SK-N-SH (cell line): ENCODE results near the gene PCDHB10. TPM values are rescaled to one million over a fixed set of nuclear protein-coding genes. Genes with fewer than 3 reads are reported as not detected.

Experiments
- CTCF ChIA-PET: fragments of 300-600, 350-600 bp; formaldehyde crosslinking; extraction: SDS; loops from one replicate; lab custom pipeline; 2021; lab: Yijun Ruan, JAX
- POLR2A ChIA-PET: fragments of 350-600 bp; sonication (Branson Sonifier 250); formaldehyde crosslinking; extraction: SDS; loops from one replicate; lab custom pipeline; 2020; ENCODE audit warnings: antibody characterized with exemption, inconsistent platforms; lab: Yijun Ruan, JAX
- DNase-seq: peaks from one replicate; pipeline ENCODE4 v3.0.0; 2012
- H2AFZ ChIP-seq: fragments of 200-600 bp; sonication (generic); 2 replicates; pipeline ENCODE4 v1.8.1; 2016; ENCODE audit warnings: antibody characterized with exemption, mild to moderate bottlenecking, low read depth
- H3F3A ChIP-seq: fragments of 200-600 bp; sonication (generic); replicated peaks from 2 replicates; pipeline ENCODE3; 2016; ENCODE audit warnings: antibody characterized with exemption, mild to moderate bottlenecking; ENCODE audit not compliant: insufficient read depth
- H3K27ac ChIP-seq, 2 experiments: fragments of 200-500 bp in 1 of 2; fragments of 200-600 bp in 1 of 2; sonication (Bioruptor generic) in 1 of 2; sonication (generic), shearing (Covaris generic) in 1 of 2; 2 replicates each; pipeline versions ENCODE4 v1.5.1 to v1.6.1; 2014 to 2016; ENCODE audit warnings: low read depth in 2 of 2, inconsistent platforms in 1 of 2, low read length in 1 of 2, mild to moderate bottlenecking in 1 of 2, mixed read lengths in 1 of 2
- H3K27me3 ChIP-seq: fragments of 200-600 bp; sonication (generic), shearing (Covaris generic); 2 replicates; pipeline ENCODE4 v1.6.1; 2016; ENCODE audit warnings: mixed run types; ENCODE audit not compliant: insufficient read depth
- H3K36me3 ChIP-seq, 2 experiments: fragments of 200-500 bp in 1 of 2; fragments of 200-600 bp in 1 of 2; sonication (Bioruptor generic) in 1 of 2; sonication (generic) in 1 of 2; replicated peaks in 1 of 2; 2 replicates each; pipeline versions ENCODE3 to v1.5.1; 2014 to 2016; ENCODE audit warnings: low read length in 1 of 2, mild to moderate bottlenecking in 1 of 2; ENCODE audit not compliant: insufficient read depth in 2 of 2, control insufficient read depth in 1 of 2
- H3K4me1 ChIP-seq, 2 experiments: fragments of 200-500 bp in 1 of 2; fragments of 200-600 bp in 1 of 2; sonication (Bioruptor generic) in 1 of 2; sonication (generic), shearing (Covaris generic) in 1 of 2; 2 replicates each; pipeline versions ENCODE4 v1.5.1 to v1.6.1; 2014 to 2016; ENCODE audit warnings: low read depth in 1 of 2, low read length in 1 of 2, mixed run types in 1 of 2; ENCODE audit not compliant: insufficient read depth in 2 of 2, control insufficient read depth in 1 of 2
- H3K4me2 ChIP-seq: fragments of 200-600 bp; sonication (generic), shearing (Covaris generic); 2 replicates; pipeline ENCODE4 v1.6.1; 2017; ENCODE audit warnings: mixed run types
- H3K4me3 ChIP-seq, 2 experiments: fragments of 200-500 bp in 1 of 2; fragments of 200-600 bp in 1 of 2; sonication (Bioruptor generic) in 1 of 2; sonication (generic), shearing (Covaris generic) in 1 of 2; 2 replicates each; pipeline versions ENCODE4 v1.5.1 to v1.8.1; 2014 to 2016; ENCODE audit warnings: low read depth in 2 of 2, inconsistent platforms in 1 of 2, low read length in 1 of 2, mild to moderate bottlenecking in 1 of 2, mixed read lengths in 1 of 2, moderate library complexity in 1 of 2
- H3K79me2 ChIP-seq: fragments of 200-600 bp; sonication (generic); 2 replicates; pipeline ENCODE4 v1.8.1; 2017; ENCODE audit warnings: mild to moderate bottlenecking; ENCODE audit not compliant: insufficient read depth
- H3K9ac ChIP-seq: fragments of 200-600 bp; sonication (generic); 2 replicates; pipeline ENCODE4 v1.6.1; 2017; ENCODE audit warnings: mixed run types
- H3K9me2 ChIP-seq: fragments of 200-600 bp; sonication (generic); 2 replicates; pipeline ENCODE4 v1.6.1; 2017; ENCODE audit warnings: mixed run types
- H3K9me3 ChIP-seq: fragments of 200-600 bp; sonication (generic); 2 replicates; pipeline ENCODE4 v1.6.1; 2017; ENCODE audit warnings: mixed run types, mild to moderate bottlenecking, moderate library complexity
- H4K20me1 ChIP-seq: fragments of 200-600 bp; sonication (generic); 2 replicates; pipeline ENCODE4 v1.6.1; 2017; ENCODE audit warnings: mild to moderate bottlenecking, mixed run types; ENCODE audit not compliant: insufficient read depth
- EP300 ChIP-seq, 2 experiments: IDR thresholded peaks; 2 replicates each; pipeline versions ENCODE4 v1.4.0 to v1.6.1; 2012; ENCODE audit warnings: borderline replicate concordance in 1 of 2, low read depth in 1 of 2, low read length in 1 of 2
- FOXM1 ChIP-seq: IDR thresholded peaks from 2 replicates; pipeline ENCODE4 v1.4.0; 2012; ENCODE audit warnings: low read depth, mild to moderate bottlenecking
- GATA2 ChIP-seq: sonication (generic); formaldehyde crosslinking; IDR thresholded peaks from 2 replicates; pipeline ENCODE4 v1.5.0; 2020; ENCODE audit warnings: mild to moderate bottlenecking, missing genetic modification reagents
- MXI1 ChIP-seq: IDR thresholded peaks from 2 replicates; pipeline ENCODE4 v1.6.1; 2012; ENCODE audit warnings: mild to moderate bottlenecking, low read depth, low read length, improper control_type of control experiment
- PBX3 ChIP-seq: IDR thresholded peaks from 2 replicates; pipeline ENCODE4; 2012
- REST ChIP-seq: IDR thresholded peaks from 2 replicates; pipeline ENCODE4 v1.6.1; 2012; ENCODE audit warnings: mild to moderate bottlenecking, low read depth, low read length, moderate library complexity
- RXRA ChIP-seq: IDR thresholded peaks from 2 replicates; pipeline ENCODE4 v1.4.0; 2012; ENCODE audit warnings: low read depth, mild to moderate bottlenecking, borderline replicate concordance
- SIN3A ChIP-seq: IDR thresholded peaks from 2 replicates; pipeline ENCODE4 v1.6.1; 2012; ENCODE audit warnings: low read depth, mild to moderate bottlenecking, low read length, moderate library complexity, borderline replicate concordance
- SMC3 ChIP-seq: IDR thresholded peaks from 2 replicates; pipeline ENCODE4 v1.6.1; 2012; ENCODE audit warnings: low read depth, low read length, improper control_type of control experiment
- TEAD4 ChIP-seq: IDR thresholded peaks from 2 replicates; pipeline ENCODE4 v1.4.0; 2012; ENCODE audit warnings: mild to moderate bottlenecking, borderline replicate concordance; ENCODE audit not compliant: insufficient read depth
- WGBS: methylation state at CpG from one replicate; pipeline ENCODE4 v1.1.6; 2017; ENCODE audit warnings: low lambda C conversion rate; 5-methylcytosine and 5-hydroxymethylcytosine counted together
- polyA plus RNA-seq, 3 experiments: library from polyadenylated mRNA; depleted of rRNA; stranded (reverse); fragments of >200 nt; gene quantifications; 2 replicates each; pipeline ENCODE4 v1.2.3, GENCODE V29; 2012

PCDHB10 gene
- polyA plus RNA-seq, 1 of the 3 experiments (the other 2 are of a cell fraction), result 1.5 TPM

GRCh38 chr5:141241496-141241895, 49.3 kb downstream of the PCDHB10 start:
- H3K9me3 ChIP-seq, result peaks cover 5% of the 10 kb centered on the region
- CTCF ChIA-PET, result no interaction called here
- 88% methylated on average over 15 of the region's 43 CpGs for WGBS

More at GRCh38 chr5:141241496-141241895, 49.3 kb downstream of the PCDHB10 start:
- H3K4me1 ChIP-seq, result no peaks in the 10 kb centered on the region
- no peaks in the 10 kb centered on the region for H3K79me2 ChIP-seq
- no peaks in the 10 kb centered on the region for H4K20me1 ChIP-seq
- no peak overlapping the region for H2AFZ ChIP-seq
- TF ChIP-seq SMC3 (no peak), RXRA (no peak), FOXM1 (no peak), PBX3 (no peak), TEAD4 (no peak), EP300 (IDR thresholded peaks at IDR 0.05; ENCODE audit: borderline replicate concordance in 1 of 2, low read depth in 1 of 2, low read length in 1 of 2) (no peak), GATA2 (CRISPR knock-in tag) (no peak), SIN3A (no peak), MXI1 (no peak), REST (no peak)
- H3K9ac ChIP-seq, result no peak overlapping the region
- H3K9me2 ChIP-seq, result no peaks in the 10 kb centered on the region
- H3K4me3 ChIP-seq, result no peak overlapping the region; a peak in 1 of 4 replicates
- POLR2A ChIA-PET, result no interaction called here
- H3K36me3 ChIP-seq, result no peaks in the 10 kb centered on the region
- DNase-seq, result no peak
- no peak overlapping the region for H3K4me2 ChIP-seq
- no peaks in the 10 kb centered on the region for H3K27me3 ChIP-seq
- no peak overlapping the region for H3K27ac ChIP-seq
- H3F3A ChIP-seq, result no peaks in the 10 kb centered on the region

Other genes with a start within 250 kb of the PCDHB10 start
- gene PCDHAC2, start 225.9 kb upstream of the PCDHB10 start, polyA plus RNA-seq (2012; rRNA removed), result 0.39 and 0.76 TPM in 2 replicates
- not detected in 2 replicates for gene PCDHB1, start 141.0 kb upstream of the PCDHB10 start, polyA plus RNA-seq (2012; rRNA removed)
- 1.6 and 1.8 TPM in 2 replicates for gene PCDHB2, start 97.7 kb upstream of the PCDHB10 start, polyA plus RNA-seq (2012; rRNA removed)
- 1.7 and 2.2 TPM in 2 replicates for gene PCDHB3, start 91.9 kb upstream of the PCDHB10 start, polyA plus RNA-seq (2012; rRNA removed)
- gene PCDHB4, start 70.5 kb upstream of the PCDHB10 start, polyA plus RNA-seq (2012; rRNA removed), result 0.36 and 0.51 TPM in 2 replicates
- 0.08 and 0.10 TPM in 2 replicates for gene PCDHB5, start 57.1 kb upstream of the PCDHB10 start, polyA plus RNA-seq (2012; rRNA removed)
- 3.9 and 5.0 TPM in 2 replicates for gene PCDHB6, start 42.3 kb upstream of the PCDHB10 start, polyA plus RNA-seq (2012; rRNA removed)
- gene PCDHB7, start 19.7 kb upstream of the PCDHB10 start, polyA plus RNA-seq (2012; rRNA removed), result 1.5 and 1.7 TPM in 2 replicates
- gene PCDHB8, start 14.6 kb upstream of the PCDHB10 start, polyA plus RNA-seq (2012; rRNA removed), result 3.0 and 3.4 TPM in 2 replicates
- 2.3 and 2.7 TPM in 2 replicates for gene PCDHB16, start 10.0 kb upstream of the PCDHB10 start, polyA plus RNA-seq (2012; rRNA removed)
- gene PCDHB9, start 5.2 kb upstream of the PCDHB10 start, polyA plus RNA-seq (2012; rRNA removed), result 1.4 and 2.4 TPM in 2 replicates
- 0.41 and 0.61 TPM in 2 replicates for gene PCDHB11, start 7.3 kb downstream of the PCDHB10 start, polyA plus RNA-seq (2012; rRNA removed)
- gene PCDHB12, start 16.4 kb downstream of the PCDHB10 start, polyA plus RNA-seq (2012; rRNA removed), result 1.9 and 2.0 TPM in 2 replicates
- gene PCDHB13, start 21.6 kb downstream of the PCDHB10 start, polyA plus RNA-seq (2012; rRNA removed), result 0.85 and 0.88 TPM in 2 replicates
- gene PCDHB14, start 31.0 kb downstream of the PCDHB10 start, polyA plus RNA-seq (2012; rRNA removed), result 9.7 and 10.6 TPM in 2 replicates
- gene PCDHB15, start 53.0 kb downstream of the PCDHB10 start, polyA plus RNA-seq (2012; rRNA removed), result 0.99 and 1.3 TPM in 2 replicates
- not detected in 2 replicates for gene SLC25A2, start 111.7 kb downstream of the PCDHB10 start, polyA plus RNA-seq (2012; rRNA removed)
- gene TAF7, start 128.4 kb downstream of the PCDHB10 start, polyA plus RNA-seq (2012; rRNA removed), result 30.6 and 38.7 TPM in 2 replicates
- 1.2 and 1.6 TPM in 2 replicates for gene PCDHGA1, start 138.2 kb downstream of the PCDHB10 start, polyA plus RNA-seq (2012; rRNA removed)
- 1.4 and 1.5 TPM in 2 replicates for gene PCDHGA2, start 146.4 kb downstream of the PCDHB10 start, polyA plus RNA-seq (2012; rRNA removed)
- gene PCDHGA3, start 151.5 kb downstream of the PCDHB10 start, polyA plus RNA-seq (2012; rRNA removed), result 0.33 and 0.45 TPM in 2 replicates
- 0.63 and 0.77 TPM in 2 replicates for gene PCDHGB1, start 157.7 kb downstream of the PCDHB10 start, polyA plus RNA-seq (2012; rRNA removed)
- 1.8 and 2.2 TPM in 2 replicates for gene PCDHGA4, start 162.7 kb downstream of the PCDHB10 start, polyA plus RNA-seq (2012; rRNA removed)
- 3.7 and 4.5 TPM in 2 replicates for gene PCDHGB2, start 167.6 kb downstream of the PCDHB10 start, polyA plus RNA-seq (2012; rRNA removed)
- gene PCDHGA5, start 171.8 kb downstream of the PCDHB10 start, polyA plus RNA-seq (2012; rRNA removed), result 0.57 and 0.71 TPM in 2 replicates
- gene PCDHGB3, start 177.9 kb downstream of the PCDHB10 start, polyA plus RNA-seq (2012; rRNA removed), result 0.53 and 0.63 TPM in 2 replicates
- gene PCDHGA6, start 181.5 kb downstream of the PCDHB10 start, polyA plus RNA-seq (2012; rRNA removed), result 1.4 TPM in 2 replicates
- 3.4 and 7.8 TPM in 2 replicates for gene PCDHGA7, start 190.4 kb downstream of the PCDHB10 start, polyA plus RNA-seq (2012; rRNA removed)
- gene PCDHGB4, start 195.3 kb downstream of the PCDHB10 start, polyA plus RNA-seq (2012; rRNA removed), result 0.37 and 0.64 TPM in 2 replicates
- gene PCDHGA8, start 200.3 kb downstream of the PCDHB10 start, polyA plus RNA-seq (2012; rRNA removed), result 0.06 and 0.12 TPM in 2 replicates
- gene PCDHGB5, start 205.6 kb downstream of the PCDHB10 start, polyA plus RNA-seq (2012; rRNA removed), result 0.08 and 0.15 TPM in 2 replicates
- 0.13 and 0.16 TPM in 2 replicates for gene PCDHGA9, start 210.4 kb downstream of the PCDHB10 start, polyA plus RNA-seq (2012; rRNA removed)
- gene PCDHGB6, start 215.7 kb downstream of the PCDHB10 start, polyA plus RNA-seq (2012; rRNA removed), result 0.13 and 0.18 TPM in 2 replicates
- gene PCDHGA10, start 220.6 kb downstream of the PCDHB10 start, polyA plus RNA-seq (2012; rRNA removed), result 1.6 and 2.0 TPM in 2 replicates
- 14.2 and 19.1 TPM in 2 replicates for gene PCDHGB7, start 225.3 kb downstream of the PCDHB10 start, polyA plus RNA-seq (2012; rRNA removed)
- gene PCDHGA11, start 228.7 kb downstream of the PCDHB10 start, polyA plus RNA-seq (2012; rRNA removed), result 0.18 and 0.23 TPM in 2 replicates
- gene PCDHGA12, start 238.2 kb downstream of the PCDHB10 start, polyA plus RNA-seq (2012; rRNA removed), result 0.03 and 0.05 TPM in 2 replicates